ENCODE data around the gene PKNOX2. TPM values are rescaled to one million over a fixed set of nuclear protein-coding genes. Genes with fewer than 3 reads are reported as not detected.

The PKNOX2 gene
- total RNA-seq, 4 donors from 2014 or later = 1.5 to 4.6 (median 2.8) TPM

- peak in 1 of 2 donors; percentile 69 for DNase-seq (ENCODE audit: low spot score in 2 of 2)
- intact Hi-C loops (cut with DNase I; ENCODE audit: low total_unique reads) = loop anchor here (5.0 kb wide), 1 partner anchor 244 kb away; no protein-coding TSS in a partner anchor
- no peak overlapping the region for H3K4me3 ChIP-seq (ENCODE audit: low read depth, poor library complexity, severe bottlenecking)
- 96 to 99% methylated on average over 6 of the region's 6 CpGs for WGBS, 2 donors
- no peak for TF ChIP-seq POLR2A (IDR thresholded peaks at IDR 0.05)
- TF ChIP-seq CTCF (IDR thresholded peaks at IDR 0.05) = no peak
These were observed 1.0 kb upstream of the PKNOX2 start for GRCh38 chr11:125163431-125164063.

GRCh38 chr11:125164091-125164421 lies 495 bp upstream of the PKNOX2 start:
- intact Hi-C loops (cut with DNase I; ENCODE audit: low total_unique reads) = loop anchor here (5.0 kb wide), 1 partner anchor 243 kb away; no protein-coding TSS in a partner anchor
- H3K4me3 ChIP-seq (ENCODE audit: low read depth, poor library complexity, severe bottlenecking) = no peak overlapping the region
- TF ChIP-seq CTCF (IDR thresholded peaks at IDR 0.05) (no peak), POLR2A (IDR thresholded peaks at IDR 0.05) (no peak)
- DNase-seq (ENCODE audit: low spot score in 2 of 2) = no peak
- 22 to 32% methylated on average over 8 of the region's 8 CpGs for WGBS, 2 donors

- H3K4me3 ChIP-seq (ENCODE audit: low read depth, poor library complexity, severe bottlenecking) = peak overlapping the region; percentile 33
- 0% methylated on average over 42 to 77 of the region's 80 CpGs for WGBS, 2 donors
- peak in 1 of 2 donors; percentile 88 for DNase-seq (ENCODE audit: low spot score in 2 of 2)
- intact Hi-C loops (cut with DNase I; ENCODE audit: low total_unique reads) = no loop called here
- TF ChIP-seq CTCF (IDR thresholded peaks at IDR 0.05) = no peak
- no peak for TF ChIP-seq POLR2A (IDR thresholded peaks at IDR 0.05)
These were observed 726 bp downstream of the PKNOX2 start for GRCh38 chr11:125165111-125165842.

- 11 to 33% methylated on average over 65 to 66 of the region's 66 CpGs for WGBS, 2 donors
- intact Hi-C loops (cut with DNase I; ENCODE audit: low total_unique reads) = no loop called here
- TF ChIP-seq POLR2A (IDR thresholded peaks at IDR 0.05) = no peak
- no peak for TF ChIP-seq CTCF (IDR thresholded peaks at IDR 0.05)
- DNase-seq (ENCODE audit: low spot score in 2 of 2) = peak in 1 of 2 donors; percentile 86
- peak overlapping the region; percentile 33 for H3K4me3 ChIP-seq (ENCODE audit: low read depth, poor library complexity, severe bottlenecking)
These were observed 1.6 kb downstream of the PKNOX2 start for GRCh38 chr11:125165843-125166763.

- H3K4me3 ChIP-seq (ENCODE audit: low read depth, poor library complexity, severe bottlenecking) = no peak overlapping the region
- intact Hi-C loops (cut with DNase I; ENCODE audit: low total_unique reads) = no loop called here
- TF ChIP-seq CTCF (IDR thresholded peaks at IDR 0.05) (no peak), POLR2A (IDR thresholded peaks at IDR 0.05) (no peak)
- peak in 1 of 2 donors; percentile 83 for DNase-seq (ENCODE audit: low spot score in 2 of 2)
- WGBS, 2 donors = 48 to 67% methylated on average over 16 of the region's 16 CpGs
These were observed 2.3 kb downstream of the PKNOX2 start for GRCh38 chr11:125166764-125167291.

Measured in lower leg skin (tissue), 4 donors.